Fibroblast of the aortic adventitia (primary cell): ENCODE measurements around the gene CAMTA1. TPM values are rescaled to one million over a fixed set of nuclear protein-coding genes. Genes with fewer than 3 reads are reported as not detected.
"Not testable (repeated sequence)": the region's sequence is repeated elsewhere in the genome, so short reads cannot be mapped to it uniquely, and the experiment has no call there.

ENCODE experiments used
- DNase-seq: peaks from one replicate; pipeline ENCODE4 v3.0.0-alpha.2; 2010; ENCODE audit warnings: low read depth
- H3K4me3 ChIP-seq: 2 replicates; pipeline ENCODE4 v1.5.1; 2011; ENCODE audit warnings: low read depth, mild to moderate bottlenecking, control low read depth, low read length, moderate library complexity
- CTCF ChIP-seq: IDR thresholded peaks from 2 replicates; pipeline ENCODE4 v1.5.1; 2011; ENCODE audit warnings: mild to moderate bottlenecking, low read length, control low read depth, inconsistent platforms; ENCODE audit not compliant: insufficient read depth
- total RNA-seq: library from RNA; depleted of rRNA; stranded (reverse); fragments of >200 nt; gene quantifications from 2 replicates; pipeline ENCODE4 v1.2.3, GENCODE V29; 2012; ENCODE audit warnings: low replicate concordance

CAMTA1 gene
- total RNA-seq, 1 donor: 91.9 TPM

GRCh38 chr1:6831366-6831765, 46.1 kb downstream of the CAMTA1 start:
- H3K4me3 ChIP-seq: no peak overlapping the region
- no peak for TF ChIP-seq CTCF
- peak; percentile 13 for DNase-seq

- not testable (repeated sequence) for H3K4me3 ChIP-seq, DNase-seq
Measured at GRCh38 chr1:6832006-6832405, 46.8 kb downstream of the CAMTA1 start.

GRCh38 chr1:6832531-6833188, 47.4 kb downstream of the CAMTA1 start:
- no peak for TF ChIP-seq CTCF
- H3K4me3 ChIP-seq: no peak overlapping the region
- no peak for DNase-seq

- no peak for DNase-seq
- TF ChIP-seq CTCF: no peak
- H3K4me3 ChIP-seq: no peak overlapping the region
Measured at GRCh38 chr1:6833804-6834203, 48.5 kb downstream of the CAMTA1 start.

- no peak for TF ChIP-seq CTCF
- no peak for DNase-seq
Measured at GRCh38 chr1:6834366-6834765, 49.1 kb downstream of the CAMTA1 start.

GRCh38 chr1:6835139-6835538, 49.9 kb downstream of the CAMTA1 start:
- DNase-seq: no peak
- no peak overlapping the region for H3K4me3 ChIP-seq
- TF ChIP-seq CTCF: no peak

More at GRCh38 chr1:6834366-6834765, 49.1 kb downstream of the CAMTA1 start:
- no peak overlapping the region for H3K4me3 ChIP-seq

GRCh38 chr1:6842301-6842700, 57.0 kb downstream of the CAMTA1 start:
- DNase-seq: no peak
- no peak for TF ChIP-seq CTCF
- H3K4me3 ChIP-seq: no peak overlapping the region

- not testable (repeated sequence) for H3K4me3 ChIP-seq, DNase-seq
Measured at GRCh38 chr1:6845786-6846185, 60.5 kb downstream of the CAMTA1 start.
